Ishikawa (cell line): ENCODE results near the gene CEP57L1.

Experiments
- CEBPB ChIP-seq: IDR thresholded peaks from 2 replicates; pipeline ENCODE4 v1.6.1; 2012
- CREB1 ChIP-seq: IDR thresholded peaks from 2 replicates; pipeline ENCODE4 v1.6.1; 2012; ENCODE audit warnings: low read depth
- EGR1 ChIP-seq: IDR thresholded peaks from 2 replicates; pipeline ENCODE4 v1.6.1; 2012
- EP300 ChIP-seq: IDR thresholded peaks from 2 replicates; pipeline ENCODE4 v1.6.1; 2012; ENCODE audit warnings: borderline replicate concordance
- FOXM1 ChIP-seq: IDR thresholded peaks from 2 replicates; pipeline ENCODE4 v1.6.1; 2012; ENCODE audit warnings: low read depth, borderline replicate concordance
- NFIC ChIP-seq: IDR thresholded peaks from 2 replicates; pipeline ENCODE4 v1.6.1; 2012
- RAD21 ChIP-seq: IDR thresholded peaks from 2 replicates; pipeline ENCODE4 v1.6.1; 2012; ENCODE audit warnings: low read depth
- REST ChIP-seq: IDR thresholded peaks from 2 replicates; pipeline ENCODE4 v1.6.1; 2012; ENCODE audit warnings: low read depth, mild to moderate bottlenecking
- TAF1 ChIP-seq: IDR thresholded peaks from 2 replicates; pipeline ENCODE4 v1.6.1; 2012; ENCODE audit warnings: low read depth, mild to moderate bottlenecking
- TCF12 ChIP-seq: IDR thresholded peaks from 2 replicates; pipeline ENCODE4 v1.6.1; 2012; ENCODE audit warnings: low read depth
- TEAD4 ChIP-seq: IDR thresholded peaks from 2 replicates; pipeline ENCODE4 v1.6.1; 2012
- USF1 ChIP-seq: IDR thresholded peaks from 2 replicates; pipeline ENCODE4 v1.6.1; 2012
- ZBTB7A ChIP-seq: IDR thresholded peaks from 2 replicates; pipeline ENCODE4 v1.6.1; 2012; ENCODE audit warnings: low read depth
- TF ChIP-seq, protein P1 (sequence below): IDR thresholded peaks from 2 replicates; pipeline ENCODE4 v1.6.1; 2012

The CEP57L1 gene

GRCh38 chr6:109050447-109051102 lies 44.7 kb upstream of the CEP57L1 start:
- no peak for TF ChIP-seq REST
- no peak for TF ChIP-seq EGR1
- TF ChIP-seq CREB1: no peak
- TF ChIP-seq TCF12: no peak
- TF ChIP-seq ZBTB7A: no peak
- no peak for TF ChIP-seq NFIC
- TF ChIP-seq TAF1: no peak
- TF ChIP-seq USF1: no peak
- no peak for TF ChIP-seq TEAD4

GRCh38 chr6:109051301-109052017 lies 43.8 kb upstream of the CEP57L1 start:
- TF ChIP-seq TAF1 (no peak), USF1 (no peak), FOXM1 (no peak), REST (no peak), TCF12 (no peak), CREB1 (no peak), ZBTB7A (no peak), TEAD4 (no peak), CEBPB (no peak), NFIC (no peak)

DNA sequence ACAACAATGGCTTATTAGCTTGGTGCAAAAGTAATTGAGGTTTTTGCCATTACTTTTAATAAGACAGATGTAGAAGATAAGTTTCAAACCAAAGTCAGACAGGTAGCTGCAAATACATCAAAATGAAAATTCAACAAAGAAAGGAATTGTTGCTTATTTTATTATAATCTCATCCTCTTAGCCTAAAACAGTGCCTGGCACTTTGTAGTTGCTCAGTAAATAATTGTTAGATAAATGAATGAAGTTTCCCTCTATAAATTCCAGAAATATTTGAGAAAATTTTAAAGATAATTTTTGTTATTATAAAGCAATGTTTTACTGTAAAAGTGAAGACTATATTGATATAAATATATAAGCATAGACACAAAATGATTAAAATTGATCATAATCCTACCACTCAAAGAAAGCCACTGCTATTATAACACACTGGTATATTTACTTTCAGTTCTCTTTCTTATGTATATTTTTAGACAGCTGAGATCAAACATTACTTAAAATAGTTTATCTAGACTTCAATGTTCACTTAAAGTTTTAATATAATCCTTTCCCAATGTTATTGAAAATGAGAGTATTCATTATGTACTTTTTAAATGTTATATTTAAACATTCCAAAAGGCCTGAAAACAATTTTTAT lies 43.2 kb upstream of the CEP57L1 start:
- TF ChIP-seq TCF12: no peak
- TF ChIP-seq USF1: no peak
- no peak for TF ChIP-seq ZBTB7A
- TF ChIP-seq, protein P1, sequence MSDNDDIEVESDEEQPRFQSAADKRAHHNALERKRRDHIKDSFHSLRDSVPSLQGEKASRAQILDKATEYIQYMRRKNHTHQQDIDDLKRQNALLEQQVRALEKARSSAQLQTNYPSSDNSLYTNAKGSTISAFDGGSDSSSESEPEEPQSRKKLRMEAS: no peak
- no peak for TF ChIP-seq CREB1
- TF ChIP-seq CEBPB: no peak
- TF ChIP-seq REST: no peak
- no peak for TF ChIP-seq EGR1
- no peak for TF ChIP-seq TEAD4
- TF ChIP-seq FOXM1: no peak
- TF ChIP-seq NFIC: no peak
- no peak for TF ChIP-seq RAD21
- TF ChIP-seq EP300: no peak

GRCh38 chr6:109052852-109053251 lies 42.5 kb upstream of the CEP57L1 start:
- TF ChIP-seq TCF12 (no peak), USF1 (no peak), FOXM1 (no peak), ZBTB7A (no peak), CEBPB (no peak)
